Measurements from ENCODE around the gene UGGT2.

DNA sequence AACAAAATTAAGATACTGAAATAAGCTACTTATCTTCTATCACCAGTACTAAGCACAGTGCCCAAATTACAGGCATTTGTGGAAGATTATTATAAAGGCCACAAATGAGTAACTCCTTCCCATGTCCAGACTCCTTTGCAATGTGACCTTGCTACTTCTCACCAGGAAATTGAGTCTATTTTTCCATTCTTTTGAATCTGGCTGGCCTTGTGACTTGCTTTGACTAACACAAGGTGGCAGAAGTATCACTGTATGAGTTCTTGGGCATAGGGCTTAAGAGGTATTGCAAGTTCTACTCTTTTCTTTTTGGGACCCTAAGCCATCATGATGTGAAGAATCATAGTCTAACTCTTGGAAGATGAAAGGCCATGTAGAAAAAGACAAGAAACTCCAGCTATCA is 49.9 kb downstream of the UGGT2 start:
- TF ChIP-seq CTCF (IDR thresholded peaks at IDR 0.05) (no peak), POLR2A (IDR thresholded peaks at IDR 0.05) (no peak)

Measured in lower leg skin (tissue), 3 donors.